GM12878 (cell line): ENCODE measurements around the gene CRIM1. TPM values are rescaled to one million over a fixed set of nuclear protein-coding genes. Genes with fewer than 3 reads are reported as not detected.

Source experiments
- ATAC-seq: fragments of 200-7000 bp; cut with Tn5 transposase; 3 replicates; pipeline ENCODE4 v1.9.1; 2020; ENCODE audit warnings: mild to moderate bottlenecking, moderate library complexity
- BruUV-seq: library from RNA; stranded (reverse); fragments of 400-500 nt; replicated peaks from 2 replicates; lab custom pipeline; 2021; lab: Mats Ljungman, UMichigan
- CTCF ChIA-PET: fragments of 300-600 bp; sonication (Branson Sonifier 250); formaldehyde crosslinking; extraction: SDS; loops from one replicate; lab custom pipeline; 2021; ENCODE audit warnings: inconsistent platforms; lab: Yijun Ruan, JAX
- POLR2A ChIA-PET: fragments of 350-600 bp; formaldehyde crosslinking; extraction: SDS; loops from one replicate; lab custom pipeline; 2021; ENCODE audit warnings: inconsistent platforms; lab: Charles Lee
- RAD21 ChIA-PET: fragments of 300-600 bp; sonication (Branson Sonifier 250); formaldehyde crosslinking; loops from one replicate; lab custom pipeline; 2023; ENCODE audit warnings: antibody characterized with exemption; ENCODE audit not compliant: unreplicated experiment; lab: Charles Lee
- SMC1A ChIA-PET: fragments of 300-600 bp; sonication (Branson Sonifier 250); formaldehyde crosslinking; loops from one replicate; lab custom pipeline; 2023; ENCODE audit not compliant: unreplicated experiment, uncharacterized antibody; lab: Charles Lee
- DNase-seq: peaks from one replicate; pipeline ENCODE4 v3.0.0-alpha.2; 2011; ENCODE audit warnings: low read depth, low spot score
- FAIRE-seq: peaks from 3 replicates; lab custom pipeline; 2011; peaks lifted over from hg19 to GRCh38; lab: Jason Lieb, UNC
- H2AFZ ChIP-seq: 2 replicates; pipeline ENCODE4 v1.6.0; 2011; ENCODE audit warnings: low read depth, low read length, control low read depth; ENCODE audit not compliant: control insufficient read depth
- H3K27ac ChIP-seq: 2 replicates; pipeline ENCODE4 v1.5.1; 2011; ENCODE audit warnings: control low read depth; ENCODE audit not compliant: control insufficient read depth, insufficient read depth
- H3K27me3 ChIP-seq, 2 experiments: replicated peaks in 1 of 2; 2 replicates each; pipeline versions ENCODE4 v1.6.0 to v1.6.1; 2011; ENCODE audit warnings: low read length in 1 of 2; ENCODE audit not compliant: control insufficient read depth in 2 of 2, insufficient read depth in 2 of 2
- H3K36me3 ChIP-seq, 2 experiments: 2 replicates each; pipeline ENCODE4 v1.5.1; 2011; ENCODE audit warnings: low read length in 1 of 2; ENCODE audit not compliant: control insufficient read depth in 2 of 2, insufficient read depth in 2 of 2
- H3K4me1 ChIP-seq: 2 replicates; pipeline ENCODE4 v1.6.1; 2011; ENCODE audit warnings: mild to moderate bottlenecking, low read length, moderate library complexity, mixed read lengths; ENCODE audit not compliant: control insufficient read depth, insufficient read depth
- H3K4me2 ChIP-seq: 2 replicates; pipeline ENCODE4 v1.6.0; 2011; ENCODE audit warnings: control low read depth; ENCODE audit not compliant: control insufficient read depth, insufficient read depth
- H3K4me3 ChIP-seq: fragments of 200-600 bp; sonication (generic); 2 replicates; pipeline ENCODE4 v1.5.1; 2016
- H3K79me2 ChIP-seq: 2 replicates; pipeline ENCODE4 v1.6.0; 2011; ENCODE audit warnings: low read length; ENCODE audit not compliant: control insufficient read depth, insufficient read depth
- H3K9ac ChIP-seq: 2 replicates; pipeline ENCODE4 v1.8.0; 2011; ENCODE audit warnings: low read length, control low read depth, mixed read lengths; ENCODE audit not compliant: control insufficient read depth, insufficient read depth
- H3K9me3 ChIP-seq: replicated peaks from 3 replicates; pipeline ENCODE4 v1.5.1; 2011; ENCODE audit warnings: mild to moderate bottlenecking, low read length; ENCODE audit not compliant: control insufficient read depth, insufficient read depth
- H4K20me1 ChIP-seq: 2 replicates; pipeline ENCODE4 v1.6.0; 2011; ENCODE audit not compliant: control insufficient read depth, insufficient read depth
- ATF3 ChIP-seq: IDR thresholded peaks from 2 replicates; pipeline ENCODE4 v1.6.1; 2011; ENCODE audit warnings: low read depth, mild to moderate bottlenecking, low read length, moderate library complexity, borderline replicate concordance; ENCODE audit errors: extremely low read depth
- BCLAF1 ChIP-seq: fragments of 450-650 bp; IDR thresholded peaks from 2 replicates; pipeline ENCODE4 v1.6.1; 2017; ENCODE audit warnings: antibody characterized with exemption, mild to moderate bottlenecking, moderate library complexity
- EGR1 ChIP-seq, 2 experiments: IDR thresholded peaks; 1 replicate in 1 of 2; 2 replicates in 1 of 2; pipeline ENCODE4 v1.6.1; 2011 to 2012; ENCODE audit warnings: low read depth in 2 of 2, low read length in 2 of 2, borderline replicate concordance in 1 of 2, mild to moderate bottlenecking in 1 of 2, moderate library complexity in 1 of 2
- ESRRA ChIP-seq: IDR thresholded peaks from 2 replicates; pipeline ENCODE4 v1.6.1; 2012; ENCODE audit warnings: mild to moderate bottlenecking, low read length, improper control_type of control experiment
- NFXL1 ChIP-seq: fragments of 450-650 bp; IDR thresholded peaks from 2 replicates; pipeline ENCODE4 v1.6.1; 2017; ENCODE audit warnings: antibody characterized with exemption, mild to moderate bottlenecking, borderline replicate concordance
- PAX8 ChIP-seq: fragments of 450-650 bp; IDR thresholded peaks from 2 replicates; pipeline ENCODE4 v1.6.1; 2017; ENCODE audit warnings: mild to moderate bottlenecking, moderate library complexity
- POLR2AphosphoS2 ChIP-seq: IDR thresholded peaks from 2 replicates; pipeline ENCODE4 v1.6.1; 2011; ENCODE audit warnings: low read depth, mild to moderate bottlenecking, low read length, improper control_type of control experiment, moderate library complexity
- REST ChIP-seq: IDR thresholded peaks from 2 replicates; pipeline ENCODE4 v1.6.1; 2012; ENCODE audit warnings: mild to moderate bottlenecking, low read depth, low read length
- STAT3 ChIP-seq: IDR thresholded peaks from 2 replicates; pipeline ENCODE4 v1.6.1; 2011; ENCODE audit warnings: low read depth, low read length, improper control_type of control experiment
- ZNF217 ChIP-seq: fragments of 450-650 bp; IDR thresholded peaks from 2 replicates; pipeline ENCODE4 v1.6.1; 2017; ENCODE audit warnings: antibody characterized with exemption, mild to moderate bottlenecking
- ZNF687 ChIP-seq: fragments of 450-650 bp; IDR thresholded peaks from 2 replicates; pipeline ENCODE4 v1.6.1; 2017; ENCODE audit warnings: mild to moderate bottlenecking, moderate library complexity
- WGBS: methylation state at CpG from one replicate; pipeline ENCODE4 v1.1.6; 2016; ENCODE audit warnings: low lambda C conversion rate; ENCODE audit not compliant: insufficient replicate concordance, insufficient coverage; ENCODE audit errors: missing lambda C conversion rate; 5-methylcytosine and 5-hydroxymethylcytosine counted together
- in situ Hi-C: fragments of 300-500 bp; cut with MboI; formaldehyde crosslinking; loops from 9 replicates; pipeline ENCODE4 v1.14.3; 2018; ENCODE audit warnings: mixed read lengths
- intact Hi-C: fragments of 100-400 bp; cut with micrococcal nuclease; formaldehyde crosslinking; loops from one replicate; pipeline ENCODE4 v1.14.2; 2022; ENCODE audit not compliant: unreplicated experiment
- polyA plus RNA-seq, 11 experiments: library from polyadenylated mRNA; depleted of rRNA in 4 of 11; unstranded in 6 of 11; stranded (reverse) in 5 of 11; fragments of >200 nt; fragmentation: Nextera tagmentation in 4 of 11; fragmentation: Illumina TruSeq in 1 of 11; extraction: Ambion mirVana in 4 of 11; extraction: Trizol in 1 of 11; gene quantifications; 1 replicate in 1 of 11; 2 replicates in 10 of 11; pipeline versions ENCODE4 v1.2.1 to v1.2.3, GENCODE V29; 2011 to 2016; ENCODE audit warnings: inconsistent platforms in 2 of 11, missing spikeins in 2 of 11, low read depth in 1 of 11
- total RNA-seq, 4 experiments: library from RNA; depleted of rRNA in 3 of 4; stranded (reverse); fragments of >200 nt in 3 of 4; fragmentation: Illumina TruSeq in 1 of 4; extraction: Trizol in 1 of 4; gene quantifications; 2 replicates each; pipeline versions ENCODE4 v1.2.1 to v1.2.3, GENCODE V29; 2013 to 2021

Gene CRIM1
- total and polyA plus RNA-seq, 10 of the 15 experiments (the other 5 are each of a cell fraction or from before 2014, with no cell fraction given): 0.42 to 7.4 (median 3.1) TPM

- H3K4me1 ChIP-seq: no peaks in the 10 kb centered on the region
- no peaks in the 10 kb centered on the region for H4K20me1 ChIP-seq
- H2AFZ ChIP-seq: no peak overlapping the region
- DNase-seq: no peak
- H3K4me3 ChIP-seq: no peak overlapping the region
- no peak for TF ChIP-seq ATF3
- TF ChIP-seq NFXL1: no peak
- TF ChIP-seq PAX8: no peak
- TF ChIP-seq STAT3: no peak
- TF ChIP-seq EGR1 (IDR thresholded peaks at IDR 0.05; ENCODE audit: borderline replicate concordance in 1 of 2, low read depth in 2 of 2, low read length in 2 of 2): no peak
- TF ChIP-seq BCLAF1: no peak
- no peak for TF ChIP-seq POLR2AphosphoS2
- TF ChIP-seq ZNF687: no peak
- TF ChIP-seq ESRRA: no peak
- TF ChIP-seq REST: no peak
- TF ChIP-seq ZNF217: no peak
- RAD21 ChIA-PET: interaction anchor here (0.7 to 1.5 kb wide), 2 partner anchors 10 to 354 kb away, joined by 3 to 4 read pairs; no protein-coding TSS in a partner anchor
- no peak overlapping the region for H3K27ac ChIP-seq
- H3K9ac ChIP-seq: no peak overlapping the region
- no TSS peak for BruUV-seq
- H3K79me2 ChIP-seq: no peaks in the 10 kb centered on the region
- intact Hi-C loops (no loop called here), in situ Hi-C loops (no loop called here)
- 34% methylated on average over 4 of the region's 4 CpGs for whole genome bisulfite sequencing
- H3K36me3 ChIP-seq: no peaks in the 10 kb centered on the region
- no peak overlapping the region for H3K4me2 ChIP-seq
- ATAC-seq: no peak
- POLR2A ChIA-PET: no interaction called here
- no peaks in the 10 kb centered on the region; a peak in 1 of 4 replicates for H3K27me3 ChIP-seq
- SMC1A ChIA-PET: interaction anchor here (0.7 to 1.3 kb wide), 4 partner anchors 13 to 339 kb away, joined by 3 to 4 read pairs (median 3); no protein-coding TSS in a partner anchor
- CTCF ChIA-PET: interaction anchor here (0.6 to 0.8 kb wide), 2 partner anchors 111 to 268 kb away, joined by 3 read pairs; no protein-coding TSS in a partner anchor
- H3K9me3 ChIP-seq: no peaks in the 10 kb centered on the region
- FAIRE-seq: no peak
Observed at GRCh38 chr2:36395866-36396265, 40.3 kb downstream of the CRIM1 start.
